Measurements from ENCODE around the gene GRIN2C. TPM values are rescaled to one million over a fixed set of nuclear protein-coding genes. Genes with fewer than 3 reads are reported as not detected.
"Not testable (repeated sequence)": the region's sequence is repeated elsewhere in the genome, so short reads cannot be mapped to it uniquely, and the experiment has no call there.

The GRIN2C gene
- polyA plus RNA-seq, 3 donors = 0.18 to 1.1 (median 0.56) TPM

DNA sequence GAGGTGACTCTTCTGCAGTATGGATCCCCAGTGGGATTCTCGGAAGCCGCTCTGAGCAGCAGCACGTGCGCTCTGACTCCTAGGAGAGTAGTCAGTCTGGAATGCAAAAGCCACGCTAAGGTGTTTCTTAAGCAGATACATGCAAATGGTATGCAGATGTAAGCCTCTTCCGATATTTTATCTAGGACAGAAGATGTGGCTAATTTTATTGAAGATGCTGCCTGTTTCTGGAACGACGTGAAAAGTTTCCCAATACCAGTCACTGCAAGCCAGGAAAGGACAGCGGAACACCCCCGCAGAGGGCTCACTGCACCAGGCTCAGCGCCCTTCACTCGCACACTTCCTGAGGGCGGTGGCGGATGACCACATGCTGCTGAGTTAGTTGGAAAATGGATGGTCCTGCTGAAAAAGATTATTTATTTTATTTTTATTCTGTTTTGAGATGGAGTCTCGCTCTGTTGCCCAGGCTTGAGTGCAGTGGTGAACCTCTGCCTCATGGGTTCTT is 23.6 kb upstream of the GRIN2C start:
- WGBS, 3 donors = 51 to 70% (median 51%) methylated on average over 15 of the region's 15 CpGs

DNA sequence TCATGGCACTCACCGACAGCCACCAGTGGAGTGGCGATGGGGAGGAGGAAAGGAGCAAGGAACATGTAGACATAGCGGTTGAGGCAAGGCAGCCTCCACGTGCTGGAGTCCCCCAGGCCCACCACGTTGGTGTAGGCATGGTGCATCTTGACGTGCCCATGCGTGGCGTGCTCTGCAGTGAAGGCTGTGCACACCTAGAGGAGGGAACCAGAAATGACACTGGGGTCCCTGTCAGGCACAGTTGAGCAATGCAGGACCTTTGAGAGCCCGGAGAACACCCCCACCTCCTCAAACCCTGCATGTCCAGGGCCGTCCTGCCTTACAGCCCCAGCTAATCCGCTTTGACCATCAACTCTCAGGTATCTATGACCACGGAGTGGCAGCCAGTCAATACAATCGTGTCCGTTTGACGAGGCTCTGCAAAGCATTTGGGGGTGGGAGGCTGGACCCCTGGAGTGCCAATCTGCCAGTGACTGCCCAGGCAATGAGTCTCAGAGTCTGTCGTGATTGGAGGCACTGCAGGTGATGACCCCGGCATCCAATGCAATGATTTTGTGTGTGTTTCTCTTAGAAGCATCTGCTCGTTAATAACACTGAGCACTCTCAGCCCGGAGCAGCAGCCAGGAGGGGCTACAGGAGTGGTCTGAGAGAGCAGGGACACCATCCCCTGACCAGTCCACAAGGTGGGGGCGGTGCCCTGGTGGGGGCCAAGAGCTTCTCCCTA is 23.0 kb upstream of the GRIN2C start:
- no peak overlapping the region for H3K27ac ChIP-seq (ENCODE audit: low read depth, low read length)
- 65 to 78% (median 72%) methylated on average over 20 of the region's 20 CpGs for WGBS, 3 donors

More for the DNA sequence above, 23.6 kb upstream of the GRIN2C start:
- H3K27ac ChIP-seq (ENCODE audit: low read depth, low read length) = no peak overlapping the region

- 66 to 78% (median 66%) methylated on average over 11 of the region's 11 CpGs for WGBS, 3 donors
These were observed 21.4 kb upstream of the GRIN2C start for GRCh38 chr17:74881073-74881472.

DNA sequence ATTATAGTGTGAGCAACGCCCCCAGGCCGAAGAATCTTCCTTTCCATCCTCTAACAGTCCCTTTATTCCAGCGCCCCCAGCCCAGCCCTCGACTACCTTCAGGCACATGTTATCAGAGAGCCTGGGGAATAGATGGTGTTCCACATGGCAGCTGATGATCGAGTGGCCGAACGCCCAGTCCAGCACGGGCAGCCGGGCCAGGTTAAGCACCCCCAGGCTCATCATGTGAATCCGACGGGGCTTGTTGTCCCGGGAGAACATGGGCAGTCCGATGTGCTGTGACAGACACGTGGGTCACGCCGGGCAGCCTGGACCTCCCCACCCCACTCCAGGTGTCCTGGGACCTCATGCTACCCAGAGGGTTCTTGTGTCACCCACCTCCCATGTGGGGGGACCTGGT is 19.6 kb upstream of the GRIN2C start:
- 91 to 94% (median 93%) methylated on average over 16 of the region's 16 CpGs for WGBS, 3 donors
- H3K27ac ChIP-seq (ENCODE audit: low read depth, low read length) = no peak overlapping the region

More at GRCh38 chr17:74881073-74881472, 21.4 kb upstream of the GRIN2C start:
- H3K27ac ChIP-seq (ENCODE audit: low read depth, low read length) = no peak overlapping the region

DNA sequence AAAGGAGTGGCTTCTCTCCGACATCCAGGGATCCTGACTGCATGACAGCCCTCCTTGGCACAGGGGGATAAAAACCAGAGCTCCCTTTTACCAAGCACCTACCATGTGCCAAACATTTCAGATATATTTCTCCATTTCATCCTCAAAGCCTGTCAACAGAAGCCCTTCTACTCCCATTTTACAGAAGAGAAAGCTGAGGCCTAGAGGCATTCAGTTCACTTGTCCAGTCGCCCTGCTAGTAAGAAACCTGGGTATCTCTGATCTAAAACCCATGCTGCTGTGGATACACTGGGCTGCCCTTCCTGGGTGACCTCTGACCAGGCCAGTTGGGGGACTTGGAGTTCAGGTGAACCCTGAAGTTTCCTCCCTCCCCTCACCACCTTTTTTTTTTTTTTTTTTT is 19.0 kb upstream of the GRIN2C start:
- WGBS, 3 donors = 63 to 94% (median 80%) methylated on average over 2 of the region's 2 CpGs
- no peak overlapping the region for H3K27ac ChIP-seq (ENCODE audit: low read depth, low read length)

DNA sequence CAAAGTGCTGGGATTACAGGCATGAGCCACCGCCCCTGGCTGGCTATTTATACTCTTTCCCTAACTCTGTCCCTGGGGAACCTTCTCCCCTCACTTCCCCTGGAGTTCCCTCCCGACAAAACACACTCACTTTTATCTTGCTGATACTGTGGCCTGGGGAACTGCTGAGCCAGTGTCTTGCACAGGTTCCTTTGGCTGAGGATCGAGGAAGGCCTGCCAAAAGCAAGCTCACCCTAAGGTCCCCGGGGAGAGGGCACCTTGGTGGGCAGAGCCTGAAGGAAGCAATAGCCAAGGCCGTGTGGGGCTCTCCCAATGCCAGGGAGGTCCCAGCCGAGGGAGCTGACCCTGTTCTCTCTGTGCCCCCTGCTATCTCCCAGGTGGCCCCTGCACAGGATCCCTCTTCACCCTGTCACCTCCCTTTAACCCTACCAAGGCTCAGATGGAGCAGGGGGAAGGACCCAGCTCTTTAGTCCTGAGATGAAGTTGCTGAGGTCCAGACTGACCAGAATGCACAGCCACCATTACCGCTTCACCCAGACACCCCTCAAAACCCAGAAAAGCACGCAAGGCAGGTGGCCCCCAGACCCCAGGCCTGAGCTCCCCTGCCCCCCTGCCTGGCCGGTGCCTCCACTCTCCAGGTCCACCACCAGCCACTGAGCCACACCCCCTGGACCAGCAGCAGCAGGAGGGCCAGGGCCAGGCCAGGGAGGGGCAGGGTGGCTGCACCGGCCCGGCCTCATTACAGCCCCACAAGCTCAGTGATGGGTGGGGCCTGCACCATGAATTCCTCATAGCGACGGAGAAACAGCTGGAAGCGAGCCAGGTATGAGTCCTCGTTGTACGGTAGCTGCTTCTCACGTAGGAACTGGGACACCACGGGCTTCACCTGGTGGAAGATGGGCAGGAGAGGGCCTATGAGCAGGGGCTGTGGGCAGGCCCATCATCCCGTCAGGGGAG is 18.2 kb upstream of the GRIN2C start:
- WGBS, 3 donors = 44 to 53% (median 48%) methylated on average over 19 of the region's 19 CpGs
- no peak overlapping the region for H3K27ac ChIP-seq (ENCODE audit: low read depth, low read length)

DNA sequence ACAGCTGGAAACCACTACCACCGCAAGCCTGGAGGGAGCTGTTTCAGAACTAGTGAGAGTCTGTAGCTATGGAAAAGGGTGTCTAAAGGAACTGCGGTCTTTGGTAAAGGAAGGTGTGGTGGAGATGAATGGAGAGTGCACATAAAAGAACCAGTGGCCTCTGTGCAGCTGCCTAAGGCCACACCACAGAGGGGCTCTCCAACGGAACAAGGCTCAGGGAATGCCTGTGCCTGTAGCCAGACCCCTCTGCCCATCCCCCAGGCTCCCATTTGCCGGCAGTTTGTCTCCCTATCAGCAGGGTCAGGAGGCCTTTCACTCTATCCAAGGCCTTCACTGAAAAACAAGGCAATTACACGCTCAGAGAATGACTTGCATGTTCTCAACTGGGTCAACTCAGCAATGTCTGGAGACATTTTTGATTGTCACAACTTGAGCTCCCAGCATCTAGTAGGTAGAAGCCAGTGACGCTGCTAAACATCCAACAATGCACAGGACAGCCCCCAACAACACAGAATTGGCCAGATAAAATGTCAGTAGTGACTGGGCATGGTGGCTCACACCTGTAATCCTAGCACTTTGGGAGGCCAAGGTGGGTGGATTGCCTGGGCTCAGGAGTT is 16.4 kb upstream of the GRIN2C start:
- 57 to 67% (median 63%) methylated on average over 6 of the region's 6 CpGs for WGBS, 3 donors

DNA sequence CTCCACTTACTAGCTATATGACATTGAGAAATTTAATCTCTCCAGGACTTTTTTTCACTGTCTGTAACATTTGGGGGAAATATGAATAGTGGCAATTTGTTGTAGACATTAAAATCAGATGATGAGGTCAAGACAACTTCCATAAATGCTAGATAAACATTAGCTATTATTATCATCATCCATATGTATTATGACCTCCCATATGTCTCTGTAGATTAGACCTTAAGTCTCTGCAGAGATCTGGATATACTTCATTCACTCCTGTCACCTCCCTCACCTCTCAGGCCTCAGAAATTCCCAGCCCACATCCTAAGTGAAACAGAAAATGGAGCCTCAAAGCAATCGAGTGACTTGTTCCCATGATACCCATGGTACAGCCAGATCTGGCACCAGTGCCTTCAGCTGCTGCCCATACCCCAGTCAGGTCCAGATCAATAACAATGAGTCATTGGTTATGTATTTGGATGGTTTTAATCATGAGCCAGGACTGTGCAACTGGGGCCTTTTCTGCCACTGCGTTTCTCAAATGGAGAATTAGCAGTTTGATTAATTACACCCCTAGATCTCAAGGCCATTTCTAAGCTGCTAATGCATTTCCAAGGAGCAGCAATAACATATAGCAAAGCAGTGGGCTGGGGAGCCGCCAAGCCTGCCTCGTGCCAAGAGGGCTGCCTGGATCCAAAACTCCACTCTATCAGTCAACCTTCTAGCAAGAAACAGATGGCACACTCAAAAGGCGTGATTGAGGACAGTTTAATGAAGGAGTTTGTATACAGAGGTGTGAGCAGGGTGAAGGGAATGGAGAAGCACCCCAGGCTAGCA is 15.7 kb upstream of the GRIN2C start:
- 33 to 69% (median 60%) methylated on average over 5 of the region's 5 CpGs for WGBS, 3 donors
- no peak overlapping the region for H3K27ac ChIP-seq (ENCODE audit: low read depth, low read length)

More for the DNA sequence above, 16.4 kb upstream of the GRIN2C start:
- no peak overlapping the region for H3K27ac ChIP-seq (ENCODE audit: low read depth, low read length)

DNA sequence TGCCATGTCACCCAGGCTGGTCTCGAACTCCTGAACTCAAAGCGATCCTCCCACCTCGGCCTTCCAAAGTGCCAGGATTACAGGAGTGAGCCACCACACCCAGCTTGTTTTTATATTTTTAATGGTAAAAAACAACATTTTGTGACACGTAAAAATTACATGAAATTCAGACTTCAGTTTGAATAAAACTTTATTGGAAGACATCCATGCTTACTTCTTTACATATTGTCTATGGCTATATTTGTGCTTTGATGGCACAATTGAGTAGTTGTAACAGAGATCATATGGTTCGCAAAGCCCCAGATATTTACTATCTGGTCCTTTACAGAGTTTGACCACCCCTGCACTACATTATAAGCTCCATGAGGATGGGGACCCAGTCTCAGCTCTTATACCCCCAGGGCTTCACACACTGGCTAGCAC is 14.9 kb upstream of the GRIN2C start:
- no peak overlapping the region for H3K27ac ChIP-seq (ENCODE audit: low read depth, low read length)
- 95 to 100% (median 98%) methylated on average over 5 of the region's 5 CpGs for WGBS, 3 donors

DNA sequence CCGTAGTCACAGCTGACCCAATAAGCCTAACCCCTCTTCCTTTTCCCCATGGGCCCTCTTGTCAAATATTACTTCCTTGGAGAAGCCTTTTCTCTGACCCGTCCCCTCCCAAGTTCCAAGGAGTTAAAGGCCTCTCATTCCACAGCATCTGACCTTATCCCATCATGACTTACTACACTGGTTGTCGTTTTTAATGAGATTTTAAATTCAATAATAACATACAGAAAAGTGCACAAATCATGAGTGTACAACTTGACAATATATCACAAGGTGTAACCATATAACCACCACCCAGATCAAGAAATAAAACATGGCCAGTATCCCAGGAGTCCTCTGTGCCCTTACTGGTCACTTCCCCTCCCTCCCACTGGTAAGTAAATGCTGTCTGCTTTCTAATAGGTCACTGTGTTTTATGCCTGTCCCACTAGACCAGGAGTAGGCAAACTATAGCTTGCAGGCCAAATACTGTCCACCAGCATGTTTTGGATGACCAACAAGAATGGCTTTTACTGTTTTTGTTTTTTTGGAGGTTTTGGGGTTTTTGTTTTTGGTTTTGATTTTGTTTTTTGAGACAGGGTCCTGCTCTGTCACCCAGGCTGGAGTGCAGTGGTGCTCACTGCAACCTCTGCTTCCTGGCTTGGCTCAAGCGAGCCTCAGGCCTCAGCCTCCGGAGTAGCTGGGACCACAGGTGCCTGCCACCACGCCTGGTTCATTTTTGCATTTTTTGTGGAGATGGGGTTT is 14.4 kb upstream of the GRIN2C start:
- H3K27ac ChIP-seq (ENCODE audit: low read depth, low read length) = no peak overlapping the region

DNA sequence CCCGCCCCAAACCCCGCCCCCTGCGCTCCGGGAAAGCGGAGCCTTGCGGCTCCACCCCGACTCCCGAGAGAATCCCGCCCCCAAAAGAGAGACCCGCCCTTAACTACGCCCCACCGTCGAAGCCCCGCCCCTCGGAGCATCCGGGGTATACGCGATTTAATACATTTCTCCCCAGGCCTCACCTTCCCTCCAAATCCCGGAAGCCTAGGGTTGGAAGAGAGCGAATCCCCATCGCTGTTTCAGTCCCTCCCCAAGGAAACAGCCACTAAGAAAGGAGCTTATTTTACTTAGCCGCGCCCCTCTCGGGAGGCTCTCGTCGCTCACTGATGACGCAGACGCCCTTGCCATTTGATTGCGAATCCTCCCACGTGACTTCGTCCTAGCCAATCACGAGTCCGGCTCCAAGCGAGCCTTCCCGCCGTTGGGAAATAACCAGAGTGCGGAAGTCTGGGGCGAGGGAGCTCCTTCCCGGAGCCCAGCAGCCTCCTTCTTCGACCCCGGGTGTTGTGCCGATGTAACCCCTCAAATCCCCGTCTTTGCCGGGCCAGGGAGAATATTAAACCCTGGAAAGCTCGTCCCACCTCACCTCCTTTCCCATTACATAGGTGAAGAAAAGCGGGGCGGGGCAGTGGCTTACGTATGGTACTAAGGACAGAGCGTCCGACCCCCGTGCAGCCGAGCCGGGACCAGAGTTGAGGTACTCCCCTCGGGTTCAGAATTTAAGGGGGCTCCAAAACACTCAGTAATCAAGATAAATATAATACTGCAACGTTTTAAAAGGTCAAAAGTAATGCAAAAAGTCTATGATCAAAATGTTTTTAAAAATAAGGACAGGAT is 13.6 kb upstream of the GRIN2C start:
- 0 to 1% (median 0%) methylated on average over 54 to 55 of the region's 55 CpGs for WGBS, 3 donors
- H3K27ac ChIP-seq (ENCODE audit: low read depth, low read length) = no peak overlapping the region

More for the DNA sequence above, 14.4 kb upstream of the GRIN2C start:
- WGBS, 3 donors = 56 to 59% (median 58%) methylated on average over 6 of the region's 6 CpGs

DNA sequence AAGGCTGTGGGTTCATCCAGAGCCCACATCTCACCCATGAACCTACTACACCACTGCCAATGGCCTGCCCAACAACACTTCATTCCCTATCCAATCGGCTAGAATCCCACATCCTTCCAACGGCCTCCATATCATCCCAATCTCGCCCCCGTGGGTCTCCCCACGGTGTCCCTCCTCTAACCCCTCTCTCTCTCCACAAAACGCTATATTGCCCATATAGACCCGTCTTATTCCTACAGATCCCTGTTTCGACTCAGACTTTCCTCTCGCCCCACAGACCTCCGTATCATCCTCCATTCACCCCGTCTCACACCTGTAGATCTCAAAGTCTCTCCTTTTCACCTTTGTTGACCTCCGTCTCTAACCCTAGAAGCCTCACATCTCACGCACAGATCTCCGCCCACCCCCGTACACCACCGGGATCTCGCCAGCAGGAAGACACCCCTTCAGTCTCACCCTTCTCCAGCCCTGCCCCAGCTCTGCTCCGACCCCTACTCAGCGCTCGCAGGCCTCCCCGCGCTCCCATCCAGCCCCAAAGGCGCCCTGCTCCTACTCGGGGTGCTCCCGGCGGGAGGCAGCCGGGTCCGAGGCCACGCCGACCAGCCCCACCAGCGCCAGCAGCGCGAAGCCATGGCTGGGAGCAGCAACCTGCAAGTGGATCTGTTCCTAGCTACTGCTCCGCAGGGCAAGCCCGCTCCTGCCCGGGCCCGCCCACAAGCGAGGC is 12.8 kb upstream of the GRIN2C start, which contains the start of gene FDXR:
FDXR (minus strand) TSS at position 682 of the 724 bp plus-strand sequence; CDS start at position 632, 50 bp downstream.
- WGBS, 3 donors = 6 to 9% (median 8%) methylated on average over 38 of the region's 38 CpGs
- H3K27ac ChIP-seq (ENCODE audit: low read depth, low read length) = no peak within 1 kb of the TSS

DNA sequence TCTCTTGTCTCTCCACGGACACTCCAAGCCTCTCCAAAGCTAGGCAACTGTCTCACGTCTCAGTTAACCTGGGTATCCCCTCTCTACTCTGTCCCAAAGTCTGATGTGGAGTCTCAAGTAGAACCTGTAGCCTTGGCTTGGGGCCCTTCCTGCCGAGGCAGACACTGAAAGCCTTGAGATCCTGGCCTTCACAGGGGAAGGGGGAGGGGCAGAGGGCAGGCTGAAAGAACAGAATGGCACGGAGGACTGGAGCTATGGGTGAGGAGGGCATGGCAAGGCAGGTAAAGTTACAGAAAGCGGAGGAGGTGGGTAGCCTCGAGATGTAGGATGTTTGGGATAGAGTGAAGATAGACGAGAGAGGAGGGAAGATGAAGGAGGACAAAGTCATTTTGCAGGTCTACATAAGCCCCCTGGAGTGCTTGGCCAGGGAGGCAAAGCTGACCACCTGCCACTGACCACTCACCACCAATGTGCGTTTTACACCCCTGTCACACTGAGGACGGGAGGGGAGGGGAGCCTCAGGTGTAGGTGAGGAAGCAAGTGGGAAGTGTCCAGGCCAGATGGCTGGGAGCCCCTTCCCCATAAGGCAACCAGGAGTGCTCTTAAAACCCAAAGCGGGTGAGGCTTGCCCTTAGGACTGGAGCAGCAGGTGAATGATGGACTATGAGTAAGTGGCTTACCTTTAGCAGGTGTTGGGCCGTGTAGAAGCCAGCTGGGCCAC is 11.8 kb upstream of the GRIN2C start:
- H3K27ac ChIP-seq (ENCODE audit: low read depth, low read length) = no peak overlapping the region
- 75 to 84% (median 83%) methylated on average over 11 of the region's 11 CpGs for WGBS, 3 donors

DNA sequence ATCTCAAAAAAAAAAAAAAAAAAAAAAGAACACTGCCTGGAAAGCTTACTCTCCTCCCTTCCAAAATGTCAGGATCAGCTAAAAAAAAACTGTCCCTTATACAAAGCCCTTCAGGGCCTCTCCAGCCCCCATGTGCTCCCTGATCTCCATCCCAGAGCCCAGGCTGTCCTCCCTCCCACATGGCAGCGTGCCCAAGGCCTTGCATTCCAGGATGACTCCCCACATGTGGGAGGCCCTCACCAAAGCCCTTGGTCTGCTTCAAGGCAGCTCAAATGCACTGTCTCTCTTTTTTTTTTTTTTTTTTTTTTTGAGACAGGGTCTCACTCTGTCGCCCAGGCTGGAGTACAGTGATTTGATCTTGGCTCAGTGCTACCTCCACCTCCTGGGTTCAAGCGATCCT is 10.8 kb upstream of the GRIN2C start:
- no peak overlapping the region for H3K27ac ChIP-seq (ENCODE audit: low read depth, low read length)
- WGBS, 3 donors = 76 to 88% (median 82%) methylated on average over 3 of the region's 3 CpGs

DNA sequence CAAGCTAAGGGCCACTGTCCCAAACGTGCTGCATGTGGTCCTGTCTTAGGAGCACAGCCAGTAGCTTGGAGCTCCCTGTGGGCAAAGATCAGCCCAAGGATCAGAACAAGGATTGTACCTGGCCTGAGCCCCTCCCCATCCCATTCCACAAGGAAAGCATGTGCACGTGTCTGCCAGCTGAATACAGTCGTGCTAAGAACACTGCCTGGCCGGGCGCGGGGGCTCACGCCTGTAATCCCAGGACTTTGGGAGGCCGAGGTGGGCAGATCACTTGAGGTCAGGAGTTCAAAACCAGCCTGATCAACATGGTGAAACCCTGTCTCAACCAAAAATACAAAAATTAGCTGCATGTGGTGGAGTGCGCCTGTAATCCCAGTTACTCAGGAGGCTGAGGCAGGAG is 10.3 kb upstream of the GRIN2C start:
- H3K27ac ChIP-seq (ENCODE audit: low read depth, low read length) = not testable (repeated sequence)
- WGBS, 3 donors = 92 to 97% (median 92%) methylated on average over 9 of the region's 9 CpGs
